HG03342 (cell line): ENCODE measurements around the gene TBX3.

Source experiments
- ATAC-seq: cut with Tn5 transposase; IDR thresholded peaks from one replicate; pipeline ENCODE4 v1.9.1; 2021; ENCODE audit warnings: mild to moderate bottlenecking, moderate library complexity; ENCODE audit not compliant: unreplicated experiment

The TBX3 gene

GRCh38 chr12:114697243-114697716 is 13.3 kb upstream of the TBX3 start:
- no peak for ATAC-seq

GRCh38 chr12:114696443-114697242 is 12.7 kb upstream of the TBX3 start:
- ATAC-seq = no peak

GRCh38 chr12:114695305-114695592 is 11.3 kb upstream of the TBX3 start:
- no peak for ATAC-seq

GRCh38 chr12:114694436-114695304 is 10.7 kb upstream of the TBX3 start:
- no peak for ATAC-seq

- ATAC-seq = no peak
These were observed 9.6 kb upstream of the TBX3 start for GRCh38 chr12:114693532-114693931.

GRCh38 chr12:114693059-114693531 is 9.1 kb upstream of the TBX3 start:
- ATAC-seq = no peak

GRCh38 chr12:114692186-114693058 is 8.4 kb upstream of the TBX3 start:
- ATAC-seq = no peak

GRCh38 chr12:114691763-114692185 is 7.8 kb upstream of the TBX3 start:
- ATAC-seq = no peak

GRCh38 chr12:114691196-114691595 is 7.2 kb upstream of the TBX3 start:
- no peak for ATAC-seq

- no peak for ATAC-seq
These were observed 6.5 kb upstream of the TBX3 start for GRCh38 chr12:114690267-114691135.

- no peak for ATAC-seq
These were observed 5.4 kb upstream of the TBX3 start for GRCh38 chr12:114689075-114689994.

- no peak for ATAC-seq
These were observed 4.4 kb upstream of the TBX3 start for GRCh38 chr12:114688256-114688845.

- no peak for ATAC-seq
These were observed 3.8 kb upstream of the TBX3 start for GRCh38 chr12:114687802-114688201.

GRCh38 chr12:114686773-114687500 is 3.0 kb upstream of the TBX3 start:
- ATAC-seq = no peak

- no peak for ATAC-seq
These were observed 2.4 kb upstream of the TBX3 start for GRCh38 chr12:114686426-114686772.

GRCh38 chr12:114685869-114686268 is 1.9 kb upstream of the TBX3 start:
- no peak for ATAC-seq

GRCh38 chr12:114685320-114685781 is 1.4 kb upstream of the TBX3 start:
- ATAC-seq = no peak

GRCh38 chr12:114684870-114685273 is 897 bp upstream of the TBX3 start:
- ATAC-seq = no peak
